Left ventricle myocardium inferior (tissue), 1 donor: ENCODE data around the gene RNF123. TPM values are rescaled to one million over a fixed set of nuclear protein-coding genes. Genes with fewer than 3 reads are reported as not detected.
A peak's percentile ranks its signal among the peaks of the same experiment; 100 is the strongest.

ENCODE experiments used
- DNase-seq: peaks from one replicate; pipeline ENCODE4 v3.0.0-alpha.2; 2020
- H3K27ac ChIP-seq: fragments of 200-600 bp; replicated peaks from 2 replicates; pipeline ENCODE4 v1.8.0; 2021
- H3K27me3 ChIP-seq: fragments of 200-600 bp; 2 replicates; pipeline ENCODE4 v1.8.0; 2021; ENCODE audit warnings: low read depth
- H3K36me3 ChIP-seq: fragments of 200-600 bp; 2 replicates; pipeline ENCODE4 v1.8.0; 2021
- H3K4me1 ChIP-seq: fragments of 200-600 bp; 2 replicates; pipeline ENCODE4 v1.8.0; 2021
- H3K4me3 ChIP-seq: fragments of 200-600 bp; 2 replicates; pipeline ENCODE4 v1.8.0; 2021; ENCODE audit warnings: mild to moderate bottlenecking, moderate library complexity
- H3K9me3 ChIP-seq: fragments of 200-600 bp; replicated peaks from 2 replicates; pipeline ENCODE4 v1.8.0; 2021
- CTCF ChIP-seq: fragments of 200-600 bp; IDR thresholded peaks from 2 replicates; pipeline ENCODE4 v1.8.0; 2021; ENCODE audit warnings: antibody characterized with exemption, mild to moderate bottlenecking, borderline replicate concordance
- intact Hi-C: fragments of 100-400 bp; cut with micrococcal nuclease; formaldehyde crosslinking; loops from one replicate; pipeline ENCODE4 v1.11.0; 2022
- total RNA-seq: library from RNA; stranded (reverse); fragmentation: NEBNext Ultra II Directional; extraction: Animal tissue kit (Norgen Biotek cat#: 25700); gene quantifications from one replicate; pipeline ENCODE4 v1.2.1, GENCODE V29; 2021
- donor health status: DM: no; HTN: yes; CAD: no; lungs with severe emphysema.

Gene RNF123
- total RNA-seq, 1 donor from 2014 or later = 48.6 TPM

DNA sequence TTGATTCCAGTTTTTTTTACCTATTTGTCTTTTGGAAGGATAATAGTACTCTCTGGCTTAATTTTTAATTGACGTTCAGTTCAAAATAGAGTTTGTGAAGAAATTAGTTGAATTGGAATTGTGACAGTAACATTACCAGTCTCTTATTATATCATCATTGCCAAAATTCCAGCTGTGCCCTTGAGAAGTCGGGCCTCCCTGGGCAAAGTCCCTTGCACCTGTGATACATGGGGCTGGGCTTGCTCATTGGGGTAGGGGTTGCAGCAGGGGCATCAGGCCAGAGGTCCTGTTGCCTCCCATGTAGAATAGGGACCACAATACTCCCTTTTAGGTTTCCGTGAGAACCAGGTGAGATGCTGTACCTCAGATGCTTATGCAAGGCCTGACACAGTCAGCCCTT is 43.1 kb upstream of the RNF123 start:
- intact Hi-C loops = no loop called here
- no peak for DNase-seq
- H3K4me3 ChIP-seq = no peak overlapping the region
- no peak for TF ChIP-seq CTCF
- no peaks in the 10 kb centered on the region for H3K27me3 ChIP-seq
- H3K9me3 ChIP-seq = no peaks in the 10 kb centered on the region
- H3K27ac ChIP-seq = no peak overlapping the region
- H3K36me3 ChIP-seq = no peaks in the 10 kb centered on the region
- peaks cover 28% of the 10 kb centered on the region for H3K4me1 ChIP-seq

GRCh38 chr3:49647741-49648140 is 41.6 kb upstream of the RNF123 start:
- TF ChIP-seq CTCF = no peak

GRCh38 chr3:49648354-49649019 is 40.9 kb upstream of the RNF123 start:
- intact Hi-C loops = no loop called here
- Histone ChIP-seq H3K4me1 (peaks cover 28% of the 10 kb centered on the region), H3K4me3 (no peak overlapping the region), H3K27ac (peak overlapping the region; percentile 73), H3K36me3 (no peaks in the 10 kb centered on the region), H3K27me3 (no peaks in the 10 kb centered on the region), H3K9me3 (no peaks in the 10 kb centered on the region)
- DNase-seq = no peak
- TF ChIP-seq CTCF = no peak

More at GRCh38 chr3:49647741-49648140, 41.6 kb upstream of the RNF123 start:
- no peak overlapping the region for H3K4me3 ChIP-seq
- H3K4me1 ChIP-seq = peaks cover 28% of the 10 kb centered on the region
- no peaks in the 10 kb centered on the region for H3K9me3 ChIP-seq
- peak; percentile 29 for DNase-seq
- no peaks in the 10 kb centered on the region for H3K36me3 ChIP-seq
- no peaks in the 10 kb centered on the region for H3K27me3 ChIP-seq
- intact Hi-C loops = no loop called here
- peak overlapping the region; percentile 73 for H3K27ac ChIP-seq

- no peak for DNase-seq
- Histone ChIP-seq H3K4me1 (peaks cover 28% of the 10 kb centered on the region), H3K27me3 (no peaks in the 10 kb centered on the region), H3K9me3 (no peaks in the 10 kb centered on the region), H3K27ac (no peak overlapping the region), H3K36me3 (no peaks in the 10 kb centered on the region), H3K4me3 (no peak overlapping the region)
- intact Hi-C loops = no loop called here
- TF ChIP-seq CTCF = no peak
Measured at GRCh38 chr3:49649576-49649975, 39.8 kb upstream of the RNF123 start.

DNA sequence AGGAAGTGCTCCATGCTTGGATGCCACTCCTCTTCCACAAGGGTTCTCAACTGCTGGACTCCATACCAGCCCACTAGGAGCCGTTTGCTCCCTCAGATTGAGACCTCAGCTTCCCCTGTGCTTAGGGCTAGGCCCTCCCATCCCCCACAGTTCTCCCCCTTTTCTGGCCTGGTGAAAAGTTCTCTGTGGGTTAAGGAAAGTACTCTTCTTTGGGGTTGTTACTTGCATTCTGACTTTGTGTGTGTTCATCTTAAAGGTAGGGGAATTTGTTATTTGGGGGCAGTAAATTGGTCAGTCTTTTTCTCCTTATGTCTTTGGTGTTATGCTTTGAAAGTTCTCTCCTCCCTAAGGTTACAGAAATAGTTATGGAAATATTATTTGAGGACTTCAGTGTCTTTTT is 39.2 kb upstream of the RNF123 start:
- Histone ChIP-seq H3K4me1 (peaks cover 28% of the 10 kb centered on the region), H3K27me3 (no peaks in the 10 kb centered on the region), H3K36me3 (no peaks in the 10 kb centered on the region), H3K9me3 (no peaks in the 10 kb centered on the region), H3K4me3 (no peak overlapping the region), H3K27ac (no peak overlapping the region)
- no peak for TF ChIP-seq CTCF
- no peak for DNase-seq
- intact Hi-C loops = no loop called here

DNA sequence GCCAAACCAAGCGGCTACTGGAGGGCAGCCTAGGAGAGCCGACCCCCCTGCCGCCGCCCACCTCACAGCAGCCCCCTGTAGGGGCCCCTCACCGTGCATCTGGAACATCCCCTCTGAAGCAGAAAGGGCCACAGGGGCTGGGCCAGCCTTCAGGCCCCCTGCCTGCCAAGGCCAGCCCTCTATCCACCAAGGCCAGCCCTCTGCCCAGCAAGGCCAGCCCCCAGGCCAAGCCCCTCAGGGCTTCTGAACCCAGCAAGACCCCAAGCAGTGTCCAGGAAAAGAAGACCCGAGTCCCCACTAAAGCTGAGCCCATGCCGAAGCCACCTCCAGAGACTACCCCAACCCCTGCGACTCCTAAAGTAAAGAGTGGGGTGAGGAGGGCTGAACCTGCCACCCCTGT is 38.7 kb upstream of the RNF123 start:
- DNase-seq = no peak
- H3K4me3 ChIP-seq = no peak overlapping the region
- no peaks in the 10 kb centered on the region for H3K36me3 ChIP-seq
- peaks cover 28% of the 10 kb centered on the region for H3K4me1 ChIP-seq
- no peak overlapping the region for H3K27ac ChIP-seq
- no peak for TF ChIP-seq CTCF
- intact Hi-C loops = no loop called here
- no peaks in the 10 kb centered on the region for H3K27me3 ChIP-seq
- H3K9me3 ChIP-seq = no peaks in the 10 kb centered on the region
